Spinal cord (tissue), 10 donors: ENCODE measurements around the gene ANKRD39. TPM values are rescaled to one million over a fixed set of nuclear protein-coding genes. Genes with fewer than 3 reads are reported as not detected.
"Not testable (repeated sequence)": the region's sequence is repeated elsewhere in the genome, so short reads cannot be mapped to it uniquely, and the experiment has no call there.

ENCODE experiments used
- DNase-seq, 6 donors: peaks; one replicate each; pipeline versions ENCODE4 v3.0.0 to v3.0.0-alpha.2; 2013 to 2015; ENCODE audit warnings: low spot score in 6 of 6, low read depth in 4 of 6
- H3K27ac ChIP-seq: one replicate; pipeline ENCODE4 v1.5.1; 2013; ENCODE audit warnings: low read depth, low read length, control low read depth
- H3K27me3 ChIP-seq: one replicate; pipeline ENCODE4 v1.6.1; 2013; ENCODE audit warnings: low read length; ENCODE audit not compliant: control insufficient read depth, insufficient read depth
- H3K36me3 ChIP-seq: one replicate; pipeline ENCODE4 v1.6.1; 2013; ENCODE audit warnings: low read length; ENCODE audit not compliant: control insufficient read depth, insufficient read depth
- H3K4me1 ChIP-seq: one replicate; pipeline ENCODE4 v1.6.1; 2013; ENCODE audit warnings: low read length; ENCODE audit not compliant: control insufficient read depth, insufficient read depth
- H3K4me3 ChIP-seq: one replicate; pipeline ENCODE4 v1.5.1; 2013; ENCODE audit warnings: low read depth, low read length, control low read depth
- H3K9me3 ChIP-seq: one replicate; pipeline ENCODE4 v1.6.1; 2013; ENCODE audit warnings: low read length; ENCODE audit not compliant: control insufficient read depth, insufficient read depth
- WGBS: methylation state at CpG from one replicate; pipeline ENCODE4 v1.1.5; 2013; ENCODE audit warnings: missing lambda C conversion rate; ENCODE audit not compliant: insufficient coverage; 5-methylcytosine and 5-hydroxymethylcytosine counted together
- polyA plus RNA-seq, 2 donors: library from polyadenylated mRNA; unstranded; fragments of 120-200 nt; gene quantifications; one replicate each; pipeline ENCODE4 v1.2.1, GENCODE V29; 2013; ENCODE audit not compliant: insufficient read length in 2 of 2
- total RNA-seq, 2 donors: library from RNA; depleted of rRNA in 1 of 2; stranded (reverse); fragments of 120-200 nt in 1 of 2; fragments of >200 nt in 1 of 2; gene quantifications; one replicate each; pipeline versions ENCODE4 v1.2.3 to v1.2.4, GENCODE V29; 2013 to 2014
- donor health status: healthy.

Gene ANKRD39
- total and polyA plus RNA-seq, 4 donors, result 7.6 to 27.6 (median 18.3) TPM

- no peaks in the 10 kb centered on the region for H3K27me3 ChIP-seq
- no peaks in the 10 kb centered on the region for H3K9me3 ChIP-seq
- DNase-seq, result no peak
- WGBS, result 100% methylated on average over 1 of the region's 4 CpGs
- H3K4me3 ChIP-seq, result no peak overlapping the region
- peaks cover 21% of the 10 kb centered on the region for H3K4me1 ChIP-seq
- H3K27ac ChIP-seq, result no peak overlapping the region
- H3K36me3 ChIP-seq, result peaks cover 29% of the 10 kb centered on the region
Measured at GRCh38 chr2:96813656-96814055, 44.2 kb downstream of the ANKRD39 start.

- WGBS, result 20% methylated on average over 1 of the region's 3 CpGs
- H3K4me1 ChIP-seq, result peaks cover 5% of the 10 kb centered on the region
- H3K27ac ChIP-seq, result no peak overlapping the region
Measured at GRCh38 chr2:96811917-96812316, 45.9 kb downstream of the ANKRD39 start.

GRCh38 chr2:96810783-96811192, 47.0 kb downstream of the ANKRD39 start:
- no peak for DNase-seq
- no peak overlapping the region for H3K4me3 ChIP-seq
- WGBS, result 89% methylated on average over 5 of the region's 5 CpGs
- no peak overlapping the region for H3K27ac ChIP-seq
- peaks cover 32% of the 10 kb centered on the region for H3K36me3 ChIP-seq
- H3K27me3 ChIP-seq, result no peaks in the 10 kb centered on the region
- peaks cover 5% of the 10 kb centered on the region for H3K4me1 ChIP-seq
- H3K9me3 ChIP-seq, result no peaks in the 10 kb centered on the region

More at GRCh38 chr2:96811917-96812316, 45.9 kb downstream of the ANKRD39 start:
- H3K36me3 ChIP-seq, result peaks cover 32% of the 10 kb centered on the region
- H3K27me3 ChIP-seq, result no peaks in the 10 kb centered on the region
- no peak for DNase-seq
- H3K9me3 ChIP-seq, result no peaks in the 10 kb centered on the region
- H3K4me3 ChIP-seq, result no peak overlapping the region

- WGBS, result 93% methylated on average over 7 of the region's 12 CpGs
- H3K27me3 ChIP-seq, result no peaks in the 10 kb centered on the region
- no peaks in the 10 kb centered on the region for H3K9me3 ChIP-seq
- H3K36me3 ChIP-seq, result peaks cover 32% of the 10 kb centered on the region
- H3K4me3 ChIP-seq, result no peak overlapping the region
- peaks cover under 1% of the 10 kb centered on the region for H3K4me1 ChIP-seq
- H3K27ac ChIP-seq, result no peak overlapping the region
- no peak for DNase-seq
Measured at GRCh38 chr2:96809951-96810782, 47.6 kb downstream of the ANKRD39 start.

- 81% methylated on average over 12 of the region's 13 CpGs for WGBS
- H3K4me3 ChIP-seq, result no peak overlapping the region
- DNase-seq, result no peak
- peaks cover 32% of the 10 kb centered on the region for H3K36me3 ChIP-seq
- H3K9me3 ChIP-seq, result no peaks in the 10 kb centered on the region
- no peak overlapping the region for H3K27ac ChIP-seq
- H3K4me1 ChIP-seq, result no peaks in the 10 kb centered on the region
- H3K27me3 ChIP-seq, result no peaks in the 10 kb centered on the region
Measured at GRCh38 chr2:96809216-96809882, 48.5 kb downstream of the ANKRD39 start.

- Histone ChIP-seq H3K27ac (no peak overlapping the region), H3K36me3 (peaks cover 34% of the 10 kb centered on the region), H3K4me3 (no peak overlapping the region), H3K9me3 (no peaks in the 10 kb centered on the region), H3K4me1 (no peaks in the 10 kb centered on the region), H3K27me3 (no peaks in the 10 kb centered on the region)
- DNase-seq, result no peak
- 83% methylated on average over 7 of the region's 10 CpGs for WGBS
Measured at GRCh38 chr2:96808176-96808837, 49.5 kb downstream of the ANKRD39 start.

GRCh38 chr2:96807127-96807471, 50.7 kb downstream of the ANKRD39 start:
- H3K9me3 ChIP-seq, result no peaks in the 10 kb centered on the region
- H3K4me3 ChIP-seq, result no peak overlapping the region
- H3K27me3 ChIP-seq, result no peaks in the 10 kb centered on the region
- no peak for DNase-seq
- H3K27ac ChIP-seq, result no peak overlapping the region
- H3K4me1 ChIP-seq, result no peaks in the 10 kb centered on the region
- WGBS, result 100% methylated on average over 7 of the region's 10 CpGs
- peaks cover 42% of the 10 kb centered on the region for H3K36me3 ChIP-seq

GRCh38 chr2:96806468-96807126, 51.2 kb downstream of the ANKRD39 start:
- no peak for DNase-seq
- Histone ChIP-seq H3K27ac (no peak overlapping the region), H3K27me3 (no peaks in the 10 kb centered on the region), H3K4me1 (no peaks in the 10 kb centered on the region), H3K4me3 (no peak overlapping the region), H3K36me3 (peaks cover 46% of the 10 kb centered on the region), H3K9me3 (no peaks in the 10 kb centered on the region)
- WGBS, result 87% methylated on average over 3 of the region's 23 CpGs

- not testable (repeated sequence) for H3K27ac ChIP-seq, H3K4me3 ChIP-seq, H3K9me3 ChIP-seq, DNase-seq, H3K27me3 ChIP-seq, H3K4me1 ChIP-seq
- no CpG with 5 or more reads among the region's 20 CpGs for WGBS
- peaks cover 50% of the 10 kb centered on the region for H3K36me3 ChIP-seq
Measured at GRCh38 chr2:96805946-96806345, 51.9 kb downstream of the ANKRD39 start.
